ENCODE data around the gene SCIN. TPM values are rescaled to one million over a fixed set of nuclear protein-coding genes. Genes with fewer than 3 reads are reported as not detected.

SCIN gene
- total RNA-seq, 4 donors from 2014 or later: 0.32 to 1.0 (median 0.66) TPM

- Histone ChIP-seq H3K27ac (replicated peaks in 1 of 4) (no peak overlapping the region), H3K4me1 (no peaks in the 10 kb centered on the region), H3K36me3 (no peaks in the 10 kb centered on the region), H3K4me3 (no peak overlapping the region), H3K27me3 (no peaks in the 10 kb centered on the region), H3K9me3 (no peaks in the 10 kb centered on the region)
- intact Hi-C loops (cut with DNase I): no loop called here
- TF ChIP-seq POLR2AphosphoS5 (IDR thresholded peaks at IDR 0.05) (no peak), POLR2A (IDR thresholded peaks at IDR 0.05; ENCODE audit: low read depth) (no peak), EP300 (IDR thresholded peaks at IDR 0.05) (no peak), CTCF (IDR thresholded peaks at IDR 0.05) (no peak)
- DNase-seq (ENCODE audit: extremely low spot score): no peak
- WGBS: 96% methylated on average over 11 of the region's 11 CpGs
These were observed 17.9 kb downstream of the SCIN start for GRCh38 chr7:12588259-12588904.

- TF ChIP-seq CTCF (IDR thresholded peaks at IDR 0.05) (no peak), POLR2A (IDR thresholded peaks at IDR 0.05; ENCODE audit: low read depth) (no peak), POLR2AphosphoS5 (IDR thresholded peaks at IDR 0.05) (no peak), EP300 (IDR thresholded peaks at IDR 0.05) (no peak)
- 85% methylated on average over 7 of the region's 7 CpGs for WGBS
- no peaks in the 10 kb centered on the region for H3K9me3 ChIP-seq
These were observed 20.0 kb downstream of the SCIN start for GRCh38 chr7:12590559-12590958.

GRCh38 chr7:12594122-12594897, 23.8 kb downstream of the SCIN start:
- H3K4me3 ChIP-seq: no peak overlapping the region
- H3K27ac ChIP-seq (replicated peaks in 1 of 4): no peak overlapping the region
- intact Hi-C loops (cut with DNase I): no loop called here
- TF ChIP-seq EP300 (IDR thresholded peaks at IDR 0.05) (no peak), POLR2A (IDR thresholded peaks at IDR 0.05; ENCODE audit: low read depth) (no peak), CTCF (IDR thresholded peaks at IDR 0.05) (no peak), POLR2AphosphoS5 (IDR thresholded peaks at IDR 0.05) (no peak)
- H3K4me1 ChIP-seq: no peaks in the 10 kb centered on the region
- no peaks in the 10 kb centered on the region for H3K36me3 ChIP-seq
- 96% methylated on average over 24 of the region's 24 CpGs for WGBS
- no peaks in the 10 kb centered on the region for H3K27me3 ChIP-seq
- H3K9me3 ChIP-seq: no peaks in the 10 kb centered on the region
- DNase-seq (ENCODE audit: extremely low spot score): no peak

More at GRCh38 chr7:12590559-12590958, 20.0 kb downstream of the SCIN start:
- no peaks in the 10 kb centered on the region for H3K27me3 ChIP-seq
- H3K36me3 ChIP-seq: no peaks in the 10 kb centered on the region
- H3K4me1 ChIP-seq: no peaks in the 10 kb centered on the region
- intact Hi-C loops (cut with DNase I): no loop called here
- H3K27ac ChIP-seq (replicated peaks in 1 of 4): no peak overlapping the region
- no peak for DNase-seq (ENCODE audit: extremely low spot score)
- no peak overlapping the region for H3K4me3 ChIP-seq

- Histone ChIP-seq H3K9me3 (no peaks in the 10 kb centered on the region), H3K4me3 (no peak overlapping the region), H3K27me3 (no peaks in the 10 kb centered on the region), H3K36me3 (no peaks in the 10 kb centered on the region), H3K4me1 (no peaks in the 10 kb centered on the region), H3K27ac (replicated peaks in 1 of 4) (no peak overlapping the region)
- 95% methylated on average over 7 of the region's 7 CpGs for WGBS
- intact Hi-C loops (cut with DNase I): no loop called here
- no peak for TF ChIP-seq EP300 (IDR thresholded peaks at IDR 0.05)
- no peak for TF ChIP-seq POLR2A (IDR thresholded peaks at IDR 0.05; ENCODE audit: low read depth)
- TF ChIP-seq CTCF (IDR thresholded peaks at IDR 0.05): no peak
- no peak for TF ChIP-seq POLR2AphosphoS5 (IDR thresholded peaks at IDR 0.05)
- no peak for DNase-seq (ENCODE audit: extremely low spot score)
These were observed 24.6 kb downstream of the SCIN start for GRCh38 chr7:12595148-12595547.

Data from esophagus muscularis mucosa (tissue), 4 donors.